Psoas muscle (tissue), 8 donors: ENCODE results near the gene CMA1. TPM values are rescaled to one million over a fixed set of nuclear protein-coding genes. Genes with fewer than 3 reads are reported as not detected.
"Not testable (repeated sequence)": the region's sequence is repeated elsewhere in the genome, so short reads cannot be mapped to it uniquely, and the experiment has no call there.

ENCODE experiments used
- ATAC-seq, 4 donors: fragments of 200-7000 bp; cut with Tn5 transposase; one replicate each; pipeline ENCODE4 v1.9.1; 2020; ENCODE audit warnings: moderate library complexity in 3 of 4, mild to moderate bottlenecking in 2 of 4
- DNase-seq, 2 donors: peaks; one replicate each; pipeline ENCODE4 v3.0.0-alpha.2; 2020
- H3K27ac ChIP-seq: fragments of 200-600 bp; one replicate; pipeline ENCODE4 v1.8.0; 2022
- H3K27me3 ChIP-seq, 3 donors: fragments of 200-600 bp in 1 of 3; one replicate each; pipeline versions ENCODE4 v1.6.1 to v1.8.0; 2013 to 2022; ENCODE audit warnings: low read length in 2 of 3, mild to moderate bottlenecking in 2 of 3, moderate library complexity in 1 of 3; ENCODE audit not compliant: insufficient read depth in 3 of 3
- H3K36me3 ChIP-seq, 2 donors: fragments of 200-600 bp in 1 of 2; one replicate each; pipeline versions ENCODE4 v1.6.1 to v1.8.0; 2013 to 2022; ENCODE audit warnings: low read depth in 1 of 2, mild to moderate bottlenecking in 1 of 2, moderate library complexity in 1 of 2; ENCODE audit not compliant: insufficient read depth in 1 of 2
- H3K4me1 ChIP-seq: fragments of 200-600 bp; one replicate; pipeline ENCODE4 v1.8.0; 2022
- H3K4me3 ChIP-seq: fragments of 200-600 bp; one replicate; pipeline ENCODE4 v1.8.0; 2022; ENCODE audit warnings: mild to moderate bottlenecking
- H3K9me3 ChIP-seq: fragments of 200-600 bp; one replicate; pipeline ENCODE4 v1.8.0; 2022
- WGBS, 3 donors: extraction: QIAGEN DNeasy Blood & Tissue Kit; methylation state at CpG; one replicate each; pipeline versions ENCODE4 v1.1.6 to v1.1.7; 2013; 5-methylcytosine and 5-hydroxymethylcytosine counted together
- intact Hi-C, 2 donors: fragments of 100-400 bp; cut with DNase I; formaldehyde crosslinking; loops; one replicate each; pipeline versions ENCODE4 v1.11.0 to v1.14.2; 2022
- long read RNA-seq, 2 donors: library from polyadenylated mRNA; unstranded; transcript quantifications; one replicate each; pipeline ENCODE4 v2.0.0, GENCODE V29; 2021
- polyA plus RNA-seq, 3 donors: library from polyadenylated mRNA; stranded (reverse); fragments of 200-250 nt; gene quantifications; one replicate each; pipeline ENCODE4 v1.2.3, GENCODE V29; 2013
- total RNA-seq, 4 donors: library from RNA; stranded (reverse); fragmentation: NEBNext Ultra II Directional in 2 of 4; extraction: Animal tissue kit (Norgen Biotek cat#: 25700) in 2 of 4; gene quantifications; one replicate each; pipeline versions ENCODE4 v1.2.1 to v1.2.4, GENCODE V29; 2021 to 2023
- TF ChIP-seq, protein P1 (sequence below): fragments of 200-600 bp; IDR thresholded peaks from one replicate; pipeline ENCODE4 v1.8.0; 2022; ENCODE audit warnings: antibody characterized with exemption
- donor health status: healthy with polysubstance abuse.
- donor health status: DM: no; HTN: no; CAD: no; lungs with moderate emphysema.
- donor health status: Bipolar disorder and iron deficiency.
- donor health status: healthy.
- donor health status: DM: yes; HTN: yes; CAD: no.
- donor health status: DM: no; HTN: no; CAD: no.
- donor health status: DM: no; HTN: no; CAD: no.
- donor health status: DM: yes; HTN: yes; CAD: no.

The CMA1 gene
- total RNA-seq, result under 1 TPM in 2 of 4 donors, not detected in 2; 0.38 to 0.92 TPM
- under 1 TPM in 2 of 3 donors, not detected in 1; 0.04 to 0.34 TPM for polyA plus RNA-seq
- long read RNA-seq, donor 1, result 0 reads
- long read RNA-seq, donor 2, result 0 reads

- intact Hi-C loops, result no loop called here
- Histone ChIP-seq H3K27me3 (no peaks in the 10 kb centered on the region), H3K4me3 (no peak within 1 kb of the TSS), H3K4me1 (no peaks in the 10 kb centered on the region), H3K27ac (no peak within 1 kb of the TSS), H3K9me3 (no peaks in the 10 kb centered on the region), H3K36me3 (no peaks in the 10 kb centered on the region)
- DNase-seq (no peak), ATAC-seq (no peak)
- TF ChIP-seq, protein P1, sequence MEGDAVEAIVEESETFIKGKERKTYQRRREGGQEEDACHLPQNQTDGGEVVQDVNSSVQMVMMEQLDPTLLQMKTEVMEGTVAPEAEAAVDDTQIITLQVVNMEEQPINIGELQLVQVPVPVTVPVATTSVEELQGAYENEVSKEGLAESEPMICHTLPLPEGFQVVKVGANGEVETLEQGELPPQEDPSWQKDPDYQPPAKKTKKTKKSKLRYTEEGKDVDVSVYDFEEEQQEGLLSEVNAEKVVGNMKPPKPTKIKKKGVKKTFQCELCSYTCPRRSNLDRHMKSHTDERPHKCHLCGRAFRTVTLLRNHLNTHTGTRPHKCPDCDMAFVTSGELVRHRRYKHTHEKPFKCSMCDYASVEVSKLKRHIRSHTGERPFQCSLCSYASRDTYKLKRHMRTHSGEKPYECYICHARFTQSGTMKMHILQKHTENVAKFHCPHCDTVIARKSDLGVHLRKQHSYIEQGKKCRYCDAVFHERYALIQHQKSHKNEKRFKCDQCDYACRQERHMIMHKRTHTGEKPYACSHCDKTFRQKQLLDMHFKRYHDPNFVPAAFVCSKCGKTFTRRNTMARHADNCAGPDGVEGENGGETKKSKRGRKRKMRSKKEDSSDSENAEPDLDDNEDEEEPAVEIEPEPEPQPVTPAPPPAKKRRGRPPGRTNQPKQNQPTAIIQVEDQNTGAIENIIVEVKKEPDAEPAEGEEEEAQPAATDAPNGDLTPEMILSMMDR, result no peak
- WGBS, 3 donors, result 21 to 42% (median 26%) methylated on average over 3 of the region's 3 CpGs
Measured at GRCh38 chr14:24508155-24508840, at the start of gene CMA1. CMA1 (minus strand) TSS chr14:24508265; CDS start chr14:24508235, 30 bp downstream.

DNA sequence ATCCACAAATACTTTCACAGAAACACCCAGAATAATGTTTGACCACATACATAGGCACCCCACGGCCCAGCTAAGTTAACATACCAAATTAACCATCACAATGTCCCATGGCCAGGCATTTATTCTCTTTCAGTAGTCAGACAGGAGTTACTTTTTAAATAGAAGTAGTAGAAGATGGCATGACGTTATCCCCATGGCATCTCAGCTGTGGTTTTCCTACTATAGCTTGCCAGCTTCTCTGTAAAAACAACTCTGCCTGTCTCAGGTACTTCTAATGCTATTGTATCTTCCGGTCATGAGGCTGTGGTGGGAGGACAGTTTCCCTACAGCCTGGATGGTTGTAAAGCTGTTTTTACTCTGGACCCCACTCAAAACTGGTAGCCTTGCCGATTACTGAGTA, 48.7 kb upstream of the CMA1 start:
- no peak overlapping the region for H3K4me3 ChIP-seq
- H3K27ac ChIP-seq, result no peak overlapping the region
- no peaks in the 10 kb centered on the region for H3K4me1 ChIP-seq
- H3K9me3 ChIP-seq, result no peaks in the 10 kb centered on the region
- no peak for ATAC-seq
- TF ChIP-seq, protein P1, result no peak
- no peak for DNase-seq
- H3K27me3 ChIP-seq, result no peaks in the 10 kb centered on the region
- intact Hi-C loops, result no loop called here
- no peaks in the 10 kb centered on the region for H3K36me3 ChIP-seq
- 59 to 62% (median 60%) methylated on average over 4 of the region's 4 CpGs for WGBS, 3 donors

DNA sequence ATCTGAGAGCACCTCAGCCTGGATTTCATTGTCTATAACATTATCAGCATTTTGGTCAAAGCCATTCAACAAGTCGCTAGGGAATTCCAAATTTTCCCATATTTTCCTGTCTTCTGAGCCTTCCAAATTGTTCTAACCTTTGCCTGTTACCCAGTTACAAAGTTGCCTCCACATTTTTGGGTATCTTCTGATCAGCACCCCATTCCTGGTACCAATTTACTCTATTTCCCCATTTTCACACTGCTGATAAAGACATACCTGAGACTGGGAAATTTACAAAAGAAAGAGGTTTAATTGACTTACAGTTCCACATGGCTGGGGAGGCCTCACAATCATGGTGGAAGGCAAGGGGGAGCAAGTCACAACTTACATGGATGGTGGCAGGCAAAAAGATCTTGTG, 41.0 kb upstream of the CMA1 start:
- DNase-seq, H3K9me3 ChIP-seq, intact Hi-C loops, H3K36me3 ChIP-seq, H3K4me1 ChIP-seq, ATAC-seq, H3K27me3 ChIP-seq, H3K4me3 ChIP-seq, H3K27ac ChIP-seq: not testable (repeated sequence)
- 31 to 76% (median 40%) methylated on average over 1 of the region's 1 CpG for WGBS, 3 donors

DNA sequence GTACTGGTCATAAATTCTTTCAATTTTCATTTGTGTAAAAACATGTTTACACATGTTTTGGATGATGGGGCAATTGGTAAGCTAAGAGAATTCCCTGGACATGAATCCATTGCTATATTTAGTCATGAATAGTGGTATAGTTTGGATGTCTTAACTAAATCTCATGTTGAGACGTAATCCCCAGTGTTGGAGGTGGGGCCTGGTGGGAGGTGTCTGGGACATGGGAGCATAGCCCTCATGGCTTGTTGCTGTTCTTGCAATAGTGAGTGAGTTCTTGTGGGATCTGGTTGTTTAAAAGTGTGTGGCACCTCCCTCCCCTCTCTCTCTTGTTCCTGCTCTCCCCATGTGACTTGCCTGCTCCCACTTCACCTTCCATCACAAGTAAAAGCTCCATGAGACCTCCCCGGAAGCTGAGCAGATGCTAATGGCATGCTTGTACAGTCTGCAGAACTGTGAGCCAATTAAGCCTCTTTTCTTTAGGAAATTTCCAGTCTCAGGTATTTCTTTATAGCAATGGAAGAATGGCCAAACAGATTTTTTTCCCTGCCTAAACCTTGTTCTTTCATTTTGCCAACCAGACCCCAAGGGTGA, 34.4 kb upstream of the CMA1 start:
- no peaks in the 10 kb centered on the region for H3K4me1 ChIP-seq
- intact Hi-C loops, result no loop called here
- H3K36me3 ChIP-seq, result no peaks in the 10 kb centered on the region
- 68 to 78% (median 70%) methylated on average over 2 of the region's 2 CpGs for WGBS, 3 donors
- DNase-seq (no peak), ATAC-seq (no peak)
- H3K27ac ChIP-seq, result no peak overlapping the region
- TF ChIP-seq, protein P1, result no peak
- H3K4me3 ChIP-seq, result no peak overlapping the region
- no peaks in the 10 kb centered on the region for H3K27me3 ChIP-seq
- H3K9me3 ChIP-seq, result no peaks in the 10 kb centered on the region

GRCh38 chr14:24535737-24536136, 27.7 kb upstream of the CMA1 start:
- TF ChIP-seq, protein P1, result no peak
- WGBS, 3 donors, result 41 to 50% (median 46%) methylated on average over 1 of the region's 1 CpG
- DNase-seq (no peak), ATAC-seq (no peak)
- H3K27me3 ChIP-seq, result no peaks in the 10 kb centered on the region
- H3K4me1 ChIP-seq, result no peaks in the 10 kb centered on the region
- H3K27ac ChIP-seq, result no peak overlapping the region
- H3K9me3 ChIP-seq, result no peaks in the 10 kb centered on the region
- H3K4me3 ChIP-seq, result no peak overlapping the region
- H3K36me3 ChIP-seq, result no peaks in the 10 kb centered on the region
- intact Hi-C loops, result no loop called here
